Testis (tissue), 2 donors: Measurements from ENCODE around the gene BMP7.

Experiments used
- CTCF ChIP-seq, 3 experiments: fragments of 450-650 bp in 2 of 3; fragments of 200-600 bp in 1 of 3; sonication (generic) in 1 of 3; IDR thresholded peaks; one replicate each; pipeline ENCODE4 v1.5.1; 2016 to 2019; ENCODE audit warnings: antibody characterized with exemption in 3 of 3, mild to moderate bottlenecking in 2 of 3, moderate library complexity in 1 of 3
- POLR2A ChIP-seq: fragments of 450-650 bp; IDR thresholded peaks from one replicate; pipeline ENCODE4 v1.6.1; 2017; ENCODE audit warnings: antibody characterized with exemption, mild to moderate bottlenecking, moderate library complexity

GRCh38 chr20:57217802-57218201, 48.6 kb downstream of the BMP7 start:
- TF ChIP-seq POLR2A: no peak
- no peak for TF ChIP-seq CTCF (IDR thresholded peaks at IDR 0.05)
